Measurements from ENCODE around the gene CEP112.

DNA sequence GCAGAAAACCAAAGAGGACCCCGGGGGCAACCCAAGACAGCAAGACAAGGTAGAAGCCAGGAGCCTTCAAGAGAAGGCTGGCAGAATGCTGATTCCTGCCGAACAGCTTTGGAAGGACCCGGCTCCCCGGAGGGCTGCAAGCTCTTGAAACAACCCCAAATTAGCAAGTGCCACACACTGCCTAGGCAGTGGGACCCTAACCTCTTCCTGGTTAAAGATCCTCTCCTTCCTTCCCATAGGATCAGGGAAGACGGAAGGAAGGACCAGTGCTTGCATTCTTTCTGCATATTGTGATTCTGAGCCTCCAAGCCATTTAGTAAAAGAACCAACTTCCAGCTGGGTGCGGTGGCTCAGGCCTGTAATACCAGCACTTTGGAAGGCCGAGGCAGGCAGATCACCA lies 508.5 kb downstream of the CEP112 start:
- TF ChIP-seq, protein P1, sequence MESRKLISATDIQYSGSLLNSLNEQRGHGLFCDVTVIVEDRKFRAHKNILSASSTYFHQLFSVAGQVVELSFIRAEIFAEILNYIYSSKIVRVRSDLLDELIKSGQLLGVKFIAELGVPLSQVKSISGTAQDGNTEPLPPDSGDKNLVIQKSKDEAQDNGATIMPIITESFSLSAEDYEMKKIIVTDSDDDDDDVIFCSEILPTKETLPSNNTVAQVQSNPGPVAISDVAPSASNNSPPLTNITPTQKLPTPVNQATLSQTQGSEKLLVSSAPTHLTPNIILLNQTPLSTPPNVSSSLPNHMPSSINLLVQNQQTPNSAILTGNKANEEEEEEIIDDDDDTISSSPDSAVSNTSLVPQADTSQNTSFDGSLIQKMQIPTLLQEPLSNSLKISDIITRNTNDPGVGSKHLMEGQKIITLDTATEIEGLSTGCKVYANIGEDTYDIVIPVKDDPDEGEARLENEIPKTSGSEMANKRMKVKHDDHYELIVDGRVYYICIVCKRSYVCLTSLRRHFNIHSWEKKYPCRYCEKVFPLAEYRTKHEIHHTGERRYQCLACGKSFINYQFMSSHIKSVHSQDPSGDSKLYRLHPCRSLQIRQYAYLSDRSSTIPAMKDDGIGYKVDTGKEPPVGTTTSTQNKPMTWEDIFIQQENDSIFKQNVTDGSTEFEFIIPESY (IDR thresholded peaks at IDR 0.05): no peak
- TF ChIP-seq, protein P2, sequence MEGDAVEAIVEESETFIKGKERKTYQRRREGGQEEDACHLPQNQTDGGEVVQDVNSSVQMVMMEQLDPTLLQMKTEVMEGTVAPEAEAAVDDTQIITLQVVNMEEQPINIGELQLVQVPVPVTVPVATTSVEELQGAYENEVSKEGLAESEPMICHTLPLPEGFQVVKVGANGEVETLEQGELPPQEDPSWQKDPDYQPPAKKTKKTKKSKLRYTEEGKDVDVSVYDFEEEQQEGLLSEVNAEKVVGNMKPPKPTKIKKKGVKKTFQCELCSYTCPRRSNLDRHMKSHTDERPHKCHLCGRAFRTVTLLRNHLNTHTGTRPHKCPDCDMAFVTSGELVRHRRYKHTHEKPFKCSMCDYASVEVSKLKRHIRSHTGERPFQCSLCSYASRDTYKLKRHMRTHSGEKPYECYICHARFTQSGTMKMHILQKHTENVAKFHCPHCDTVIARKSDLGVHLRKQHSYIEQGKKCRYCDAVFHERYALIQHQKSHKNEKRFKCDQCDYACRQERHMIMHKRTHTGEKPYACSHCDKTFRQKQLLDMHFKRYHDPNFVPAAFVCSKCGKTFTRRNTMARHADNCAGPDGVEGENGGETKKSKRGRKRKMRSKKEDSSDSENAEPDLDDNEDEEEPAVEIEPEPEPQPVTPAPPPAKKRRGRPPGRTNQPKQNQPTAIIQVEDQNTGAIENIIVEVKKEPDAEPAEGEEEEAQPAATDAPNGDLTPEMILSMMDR (IDR thresholded peaks at IDR 0.05; ENCODE audit: low read depth, low read length, missing input control): no peak
- TF ChIP-seq, protein P3, sequence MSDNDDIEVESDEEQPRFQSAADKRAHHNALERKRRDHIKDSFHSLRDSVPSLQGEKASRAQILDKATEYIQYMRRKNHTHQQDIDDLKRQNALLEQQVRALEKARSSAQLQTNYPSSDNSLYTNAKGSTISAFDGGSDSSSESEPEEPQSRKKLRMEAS (IDR thresholded peaks at IDR 0.05): no peak
- TF ChIP-seq FOXA1 (IDR thresholded peaks at IDR 0.05) (no peak), RAD21 (IDR thresholded peaks at IDR 0.05) (no peak), GABPA (IDR thresholded peaks at IDR 0.05 in 1 of 2, conservative IDR thresholded peaks at IDR 0.05 in 1 of 2) (no peak), JUND (IDR thresholded peaks at IDR 0.05) (no peak), TAF1 (conservative IDR thresholded peaks at IDR 0.05) (no peak)
- TF ChIP-seq, protein P4, sequence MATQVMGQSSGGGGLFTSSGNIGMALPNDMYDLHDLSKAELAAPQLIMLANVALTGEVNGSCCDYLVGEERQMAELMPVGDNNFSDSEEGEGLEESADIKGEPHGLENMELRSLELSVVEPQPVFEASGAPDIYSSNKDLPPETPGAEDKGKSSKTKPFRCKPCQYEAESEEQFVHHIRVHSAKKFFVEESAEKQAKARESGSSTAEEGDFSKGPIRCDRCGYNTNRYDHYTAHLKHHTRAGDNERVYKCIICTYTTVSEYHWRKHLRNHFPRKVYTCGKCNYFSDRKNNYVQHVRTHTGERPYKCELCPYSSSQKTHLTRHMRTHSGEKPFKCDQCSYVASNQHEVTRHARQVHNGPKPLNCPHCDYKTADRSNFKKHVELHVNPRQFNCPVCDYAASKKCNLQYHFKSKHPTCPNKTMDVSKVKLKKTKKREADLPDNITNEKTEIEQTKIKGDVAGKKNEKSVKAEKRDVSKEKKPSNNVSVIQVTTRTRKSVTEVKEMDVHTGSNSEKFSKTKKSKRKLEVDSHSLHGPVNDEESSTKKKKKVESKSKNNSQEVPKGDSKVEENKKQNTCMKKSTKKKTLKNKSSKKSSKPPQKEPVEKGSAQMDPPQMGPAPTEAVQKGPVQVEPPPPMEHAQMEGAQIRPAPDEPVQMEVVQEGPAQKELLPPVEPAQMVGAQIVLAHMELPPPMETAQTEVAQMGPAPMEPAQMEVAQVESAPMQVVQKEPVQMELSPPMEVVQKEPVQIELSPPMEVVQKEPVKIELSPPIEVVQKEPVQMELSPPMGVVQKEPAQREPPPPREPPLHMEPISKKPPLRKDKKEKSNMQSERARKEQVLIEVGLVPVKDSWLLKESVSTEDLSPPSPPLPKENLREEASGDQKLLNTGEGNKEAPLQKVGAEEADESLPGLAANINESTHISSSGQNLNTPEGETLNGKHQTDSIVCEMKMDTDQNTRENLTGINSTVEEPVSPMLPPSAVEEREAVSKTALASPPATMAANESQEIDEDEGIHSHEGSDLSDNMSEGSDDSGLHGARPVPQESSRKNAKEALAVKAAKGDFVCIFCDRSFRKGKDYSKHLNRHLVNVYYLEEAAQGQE (IDR thresholded peaks at IDR 0.05): no peak

All from liver (tissue), 3 donors.